HCT116 (cell line): ENCODE data around the gene CTNNAL1. TPM values are rescaled to one million over a fixed set of nuclear protein-coding genes. Genes with fewer than 3 reads are reported as not detected.

Experiments
- ATAC-seq: fragments of 200-7000 bp; cut with Tn5 transposase; 2 replicates; pipeline ENCODE4 v1.9.1; 2020; ENCODE audit warnings: mild to moderate bottlenecking, moderate library complexity
- BruUV-seq: library from RNA; stranded (reverse); fragments of 400-500 nt; replicated peaks from 2 replicates; lab custom pipeline; 2021; lab: Mats Ljungman, UMichigan
- CTCF ChIA-PET: fragments of 300-600 bp; sonication (Branson Sonifier 250); formaldehyde crosslinking; loops from one replicate; lab custom pipeline; 2021; ENCODE audit warnings: antibody characterized with exemption; lab: Charles Lee
- POLR2A ChIA-PET: fragments of 300-600, 350-600 bp; sonication (Branson Sonifier 250); formaldehyde crosslinking; loops from one replicate; lab custom pipeline; 2021; ENCODE audit warnings: antibody characterized with exemption; lab: Charles Lee
- RAD21 ChIA-PET, 2 experiments: fragments of 300-600 bp; sonication (Branson Sonifier 250); formaldehyde crosslinking; loops; one replicate each; lab custom pipeline; 2023; ENCODE audit warnings: low total read pairs in 2 of 2; ENCODE audit not compliant: uncharacterized antibody in 2 of 2, unreplicated experiment in 2 of 2, low non-redundant PET in 1 of 2; lab: Charles Lee
- DNase-seq: peaks from one replicate; pipeline ENCODE4 v3.0.0-alpha.2; 2010; ENCODE audit warnings: low read depth, low spot score
- H2AFZ ChIP-seq: fragments of 200-600 bp; shearing (Covaris generic), sonication (generic); 2 replicates; pipeline ENCODE4 v1.6.1; 2017; ENCODE audit warnings: low read depth, mixed run types, mixed read lengths, antibody characterized with exemption, low read length; ENCODE audit not compliant: poor library complexity, severe bottlenecking
- H3K27ac ChIP-seq: 2 replicates; pipeline ENCODE4 v1.5.1; 2012; ENCODE audit warnings: low read depth, low read length
- H3K27me3 ChIP-seq: fragments of 200-600 bp; sonication (generic); 2 replicates; pipeline ENCODE4 v1.6.1; 2016; ENCODE audit warnings: mixed run types, low read length, mixed read lengths; ENCODE audit not compliant: insufficient read depth
- H3K36me3 ChIP-seq, 2 experiments: fragments of 200-500 bp in 1 of 2; fragments of 200-600 bp in 1 of 2; sonication (Bioruptor generic) in 1 of 2; sonication (generic) in 1 of 2; 2 replicates each; pipeline versions ENCODE4 v1.5.1 to v1.6.1; 2014 to 2016; ENCODE audit warnings: low read length in 2 of 2, inconsistent platforms in 1 of 2, mixed read lengths in 1 of 2, mixed run types in 1 of 2; ENCODE audit not compliant: insufficient read depth in 2 of 2, control insufficient read depth in 1 of 2
- H3K4me1 ChIP-seq, 2 experiments: fragments of 200-600 bp in 1 of 2; sonication (generic) in 1 of 2; 2 replicates each; pipeline versions ENCODE4 v1.5.1 to v1.6.1; 2012 to 2017; ENCODE audit warnings: low read length in 2 of 2, inconsistent platforms in 1 of 2, mild to moderate bottlenecking in 1 of 2, mixed read lengths in 1 of 2, mixed run types in 1 of 2, moderate library complexity in 1 of 2; ENCODE audit not compliant: insufficient read depth in 2 of 2, control insufficient read depth in 1 of 2
- H3K4me2 ChIP-seq: fragments of 200-600 bp; sonication (generic); 2 replicates; pipeline ENCODE4 v1.6.1; 2017; ENCODE audit warnings: mixed run types, low read length, mixed read lengths
- H3K4me3 ChIP-seq, 2 experiments: fragments of 200-600 bp in 1 of 2; sonication (generic) in 1 of 2; replicated peaks in 1 of 2; 2 replicates each; pipeline ENCODE4 v1.5.1; 2011 to 2016; ENCODE audit warnings: low read length in 2 of 2, control low read depth in 1 of 2, low read depth in 1 of 2, mild to moderate bottlenecking in 1 of 2, mixed read lengths in 1 of 2, mixed run types in 1 of 2
- H3K79me2 ChIP-seq: fragments of 200-600 bp; sonication (generic); 2 replicates; pipeline ENCODE4 v1.6.1; 2017; ENCODE audit warnings: mild to moderate bottlenecking, mixed run types, low read length, moderate library complexity, mixed read lengths; ENCODE audit not compliant: insufficient read depth
- H3K9ac ChIP-seq: fragments of 200-600 bp; sonication (generic); 2 replicates; pipeline ENCODE4 v1.6.1; 2016; ENCODE audit warnings: low read length, mixed read lengths
- H3K9me2 ChIP-seq: fragments of 200-600 bp; sonication (generic), shearing (Covaris generic); 2 replicates; pipeline ENCODE4 v1.6.1; 2017; ENCODE audit warnings: mixed run types, mild to moderate bottlenecking, moderate library complexity; ENCODE audit not compliant: insufficient read depth
- H3K9me3 ChIP-seq, 2 experiments: fragments of 200-500 bp in 1 of 2; fragments of 200-600 bp in 1 of 2; sonication (Bioruptor generic) in 1 of 2; sonication (generic) in 1 of 2; 2 replicates each; pipeline ENCODE4 v1.6.1; 2014 to 2017; ENCODE audit warnings: low read length in 2 of 2, mixed read lengths in 2 of 2, inconsistent platforms in 1 of 2, low read depth in 1 of 2, mild to moderate bottlenecking in 1 of 2, mixed run types in 1 of 2, moderate library complexity in 1 of 2; ENCODE audit not compliant: control insufficient read depth in 1 of 2, insufficient read depth in 1 of 2
- H4K20me1 ChIP-seq: fragments of 200-600 bp; sonication (generic), shearing (Covaris generic); 2 replicates; pipeline ENCODE4 v1.6.1; 2017; ENCODE audit warnings: mixed run types, mild to moderate bottlenecking, moderate library complexity; ENCODE audit not compliant: insufficient read depth
- ATF3 ChIP-seq: IDR thresholded peaks from 2 replicates; pipeline ENCODE4 v1.6.1; 2012
- CBX3 ChIP-seq: IDR thresholded peaks from 2 replicates; pipeline ENCODE4 v1.6.1; 2012; ENCODE audit warnings: low read depth
- CTCF ChIP-seq, 3 experiments: fragments of 200-600 bp in 1 of 3; sonication (generic) in 1 of 3; IDR thresholded peaks in 2 of 3; conservative IDR thresholded peaks in 1 of 3; 2 replicates each; pipeline ENCODE4 v1.5.1; 2012 to 2017; ENCODE audit warnings: low read depth in 2 of 3, low read length in 2 of 3, antibody characterized with exemption in 1 of 3, borderline replicate concordance in 1 of 3, control low read depth in 1 of 3, mild to moderate bottlenecking in 1 of 3, mixed read lengths in 1 of 3, mixed run types in 1 of 3, moderate library complexity in 1 of 3; ENCODE audit not compliant: insufficient read depth in 1 of 3
- EGR1 ChIP-seq: IDR thresholded peaks from 2 replicates; pipeline ENCODE4 v1.6.1; 2012; ENCODE audit warnings: low read depth
- ELF1 ChIP-seq: IDR thresholded peaks from 2 replicates; pipeline ENCODE4 v1.6.1; 2012; ENCODE audit warnings: low read depth, borderline replicate concordance
- EZH2 ChIP-seq: fragments of 200-600 bp; sonication (generic); IDR thresholded peaks from 2 replicates; pipeline ENCODE4 v1.6.1; 2017; ENCODE audit warnings: antibody characterized with exemption, mixed run types
- RAD21 ChIP-seq: IDR thresholded peaks from 2 replicates; pipeline ENCODE4 v1.6.1; 2012; ENCODE audit warnings: low read depth, mild to moderate bottlenecking
- SIN3A ChIP-seq: IDR thresholded peaks from 2 replicates; pipeline ENCODE4 v1.6.1; 2012; ENCODE audit warnings: low read depth
- SP1 ChIP-seq: IDR thresholded peaks from 2 replicates; pipeline ENCODE4 v1.6.1; 2012; ENCODE audit warnings: low read depth
- YY1 ChIP-seq: IDR thresholded peaks from 2 replicates; pipeline ENCODE4 v1.6.1; 2011; ENCODE audit warnings: low read length, low read depth, moderate library complexity, mild to moderate bottlenecking; ENCODE audit not compliant: insufficient replicate concordance; ENCODE audit errors: extremely low read depth
- ZBTB33 ChIP-seq: IDR thresholded peaks from 2 replicates; pipeline ENCODE4 v1.6.1; 2011; ENCODE audit warnings: mild to moderate bottlenecking, low read length, moderate library complexity; ENCODE audit not compliant: insufficient replicate concordance; ENCODE audit errors: extremely low read depth
- ZFX ChIP-seq: fragments of 450-650 bp; IDR thresholded peaks from 2 replicates; pipeline ENCODE4 v1.6.1; 2017
- intact Hi-C: fragments of 100-400 bp; cut with micrococcal nuclease; formaldehyde crosslinking; loops from 2 replicates; pipeline ENCODE4 v1.10.0; 2022
- total RNA-seq: library from RNA; stranded (reverse); gene quantifications from one replicate; pipeline ENCODE4 v1.2.1, GENCODE V29; 2021; ENCODE audit not compliant: unreplicated experiment

CTNNAL1 gene
- total RNA-seq, 1 experiment from 2014 or later = 87.2 TPM

GRCh38 chr9:108924466-108924865 lies 88.8 kb downstream of the CTNNAL1 start:
- H3K79me2 ChIP-seq = no peaks in the 10 kb centered on the region
- no peak overlapping the region for H3K27ac ChIP-seq
- CTCF ChIA-PET = no interaction called here
- no peak for DNase-seq
- no TSS peak for BruUV-seq
- H4K20me1 ChIP-seq = no peaks in the 10 kb centered on the region
- no peaks in the 10 kb centered on the region for H3K9me3 ChIP-seq
- no peaks in the 10 kb centered on the region for H3K27me3 ChIP-seq
- no peaks in the 10 kb centered on the region for H3K9me2 ChIP-seq
- H3K4me2 ChIP-seq = no peak overlapping the region
- H3K9ac ChIP-seq = no peak overlapping the region
- no peaks in the 10 kb centered on the region for H3K4me1 ChIP-seq
- POLR2A ChIA-PET = no interaction called here
- no peak overlapping the region for H3K4me3 ChIP-seq
- no peak overlapping the region for H2AFZ ChIP-seq
- no peak for TF ChIP-seq CTCF (IDR thresholded peaks at IDR 0.05 in 2 of 3, conservative IDR thresholded peaks at IDR 0.05 in 1 of 3; ENCODE audit: borderline replicate concordance in 1 of 3, insufficient read depth in 1 of 3, low read depth in 2 of 3, low read length in 2 of 3)
- no peak for TF ChIP-seq ELF1
- TF ChIP-seq ATF3 = no peak
- no peak for TF ChIP-seq CBX3
- no peak for TF ChIP-seq EZH2
- TF ChIP-seq RAD21 = no peak
- TF ChIP-seq SP1 = no peak
- no peak for TF ChIP-seq EGR1
- no peak for TF ChIP-seq ZBTB33
- TF ChIP-seq ZFX = no peak
- no peak for TF ChIP-seq SIN3A
- no peak for TF ChIP-seq YY1
- TF ChIP-seq, all 23 proteins: peak for 0
- peaks cover 29 to 30% of the 10 kb centered on the region in 2 experiments for H3K36me3 ChIP-seq
- intact Hi-C loops = no loop called here
- RAD21 ChIA-PET = no interaction called here
- no peak for ATAC-seq
